GM23338 (cell line): ENCODE data around the gene FOXG1.

ENCODE experiments used
- EZH2 ChIP-seq: fragments of 200-600 bp; sonication (generic); IDR thresholded peaks from one replicate; pipeline ENCODE4 v1.8.0; 2017; ENCODE audit warnings: antibody characterized with exemption, mild to moderate bottlenecking, low read depth; ENCODE audit not compliant: unreplicated experiment
- EZH2phosphoT487 ChIP-seq: fragments of 200-600 bp; sonication (generic); IDR thresholded peaks from one replicate; pipeline ENCODE4 v1.8.1; 2018; ENCODE audit warnings: antibody characterized with exemption; ENCODE audit not compliant: unreplicated experiment
- JUNB ChIP-seq: IDR thresholded peaks from one replicate; pipeline ENCODE4 v1.6.1; 2016; ENCODE audit warnings: antibody characterized with exemption; ENCODE audit not compliant: unreplicated experiment
- NANOG ChIP-seq: IDR thresholded peaks from 2 replicates; pipeline ENCODE4 v1.6.1; 2016; ENCODE audit warnings: antibody characterized with exemption, borderline replicate concordance
- POLR2AphosphoS5 ChIP-seq: IDR thresholded peaks from 2 replicates; pipeline ENCODE4 v1.6.1; 2016; ENCODE audit warnings: antibody characterized with exemption, low read depth
- REST ChIP-seq: IDR thresholded peaks from one replicate; pipeline ENCODE4 v1.6.1; 2018; ENCODE audit warnings: antibody characterized with exemption; ENCODE audit not compliant: unreplicated experiment
- TF ChIP-seq, protein P1 (sequence below), 2 experiments: fragments of 200-600 bp in 1 of 2; sonication (generic) in 1 of 2; conservative IDR thresholded peaks; 2 replicates each; pipeline versions ENCODE4 v1.5.1 to v1.6.1; 2016 to 2017; ENCODE audit warnings: antibody characterized with exemption in 2 of 2, low read depth in 2 of 2, mild to moderate bottlenecking in 2 of 2, moderate library complexity in 1 of 2
- TF ChIP-seq, protein P2 (sequence below): fragments of 250-450 bp; sonication (Bioruptor Pico); IDR thresholded peaks from 2 replicates; pipeline ENCODE4 v1.5.0; 2020; ENCODE audit warnings: mild to moderate bottlenecking, moderate library complexity

DNA sequence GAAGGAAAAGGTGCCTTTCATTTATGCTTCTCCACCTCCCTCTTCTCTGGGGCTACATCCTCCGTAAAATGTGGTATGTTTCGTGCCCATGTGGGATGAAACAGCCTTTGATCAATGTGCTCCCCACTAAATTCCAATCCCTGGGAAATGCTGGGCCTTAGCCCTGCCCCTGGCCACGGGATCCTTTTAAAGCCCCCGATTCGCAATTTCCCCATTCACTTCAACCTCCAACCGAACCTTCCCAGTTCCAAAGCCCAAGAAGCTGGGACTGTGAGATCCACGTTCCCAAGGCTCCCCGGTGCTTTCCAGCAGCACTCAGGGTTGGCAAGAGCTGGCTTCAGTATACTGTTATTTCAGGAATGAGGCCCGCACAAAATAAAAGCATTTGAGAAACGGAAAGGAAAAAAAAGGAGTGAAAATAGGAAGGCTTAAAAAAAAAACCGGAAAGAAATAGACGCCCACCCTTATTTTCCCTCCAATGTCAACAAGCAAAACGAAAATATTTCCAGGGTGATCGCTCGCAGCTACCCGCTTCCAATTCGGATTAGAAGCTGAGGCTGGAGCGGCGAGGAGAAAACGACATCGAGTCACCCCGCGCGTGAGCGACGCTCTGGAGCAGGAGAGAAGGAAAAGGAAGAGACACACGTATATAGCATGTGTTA is 1.3 kb upstream of the FOXG1 start:
- TF ChIP-seq, protein P1, sequence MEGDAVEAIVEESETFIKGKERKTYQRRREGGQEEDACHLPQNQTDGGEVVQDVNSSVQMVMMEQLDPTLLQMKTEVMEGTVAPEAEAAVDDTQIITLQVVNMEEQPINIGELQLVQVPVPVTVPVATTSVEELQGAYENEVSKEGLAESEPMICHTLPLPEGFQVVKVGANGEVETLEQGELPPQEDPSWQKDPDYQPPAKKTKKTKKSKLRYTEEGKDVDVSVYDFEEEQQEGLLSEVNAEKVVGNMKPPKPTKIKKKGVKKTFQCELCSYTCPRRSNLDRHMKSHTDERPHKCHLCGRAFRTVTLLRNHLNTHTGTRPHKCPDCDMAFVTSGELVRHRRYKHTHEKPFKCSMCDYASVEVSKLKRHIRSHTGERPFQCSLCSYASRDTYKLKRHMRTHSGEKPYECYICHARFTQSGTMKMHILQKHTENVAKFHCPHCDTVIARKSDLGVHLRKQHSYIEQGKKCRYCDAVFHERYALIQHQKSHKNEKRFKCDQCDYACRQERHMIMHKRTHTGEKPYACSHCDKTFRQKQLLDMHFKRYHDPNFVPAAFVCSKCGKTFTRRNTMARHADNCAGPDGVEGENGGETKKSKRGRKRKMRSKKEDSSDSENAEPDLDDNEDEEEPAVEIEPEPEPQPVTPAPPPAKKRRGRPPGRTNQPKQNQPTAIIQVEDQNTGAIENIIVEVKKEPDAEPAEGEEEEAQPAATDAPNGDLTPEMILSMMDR (conservative IDR thresholded peaks at IDR 0.05; ENCODE audit: low read depth in 2 of 2) = no peak
- peak; percentile 78 for TF ChIP-seq EZH2
- TF ChIP-seq POLR2AphosphoS5 = no peak
- no peak for TF ChIP-seq EZH2phosphoT487
- TF ChIP-seq, protein P2, sequence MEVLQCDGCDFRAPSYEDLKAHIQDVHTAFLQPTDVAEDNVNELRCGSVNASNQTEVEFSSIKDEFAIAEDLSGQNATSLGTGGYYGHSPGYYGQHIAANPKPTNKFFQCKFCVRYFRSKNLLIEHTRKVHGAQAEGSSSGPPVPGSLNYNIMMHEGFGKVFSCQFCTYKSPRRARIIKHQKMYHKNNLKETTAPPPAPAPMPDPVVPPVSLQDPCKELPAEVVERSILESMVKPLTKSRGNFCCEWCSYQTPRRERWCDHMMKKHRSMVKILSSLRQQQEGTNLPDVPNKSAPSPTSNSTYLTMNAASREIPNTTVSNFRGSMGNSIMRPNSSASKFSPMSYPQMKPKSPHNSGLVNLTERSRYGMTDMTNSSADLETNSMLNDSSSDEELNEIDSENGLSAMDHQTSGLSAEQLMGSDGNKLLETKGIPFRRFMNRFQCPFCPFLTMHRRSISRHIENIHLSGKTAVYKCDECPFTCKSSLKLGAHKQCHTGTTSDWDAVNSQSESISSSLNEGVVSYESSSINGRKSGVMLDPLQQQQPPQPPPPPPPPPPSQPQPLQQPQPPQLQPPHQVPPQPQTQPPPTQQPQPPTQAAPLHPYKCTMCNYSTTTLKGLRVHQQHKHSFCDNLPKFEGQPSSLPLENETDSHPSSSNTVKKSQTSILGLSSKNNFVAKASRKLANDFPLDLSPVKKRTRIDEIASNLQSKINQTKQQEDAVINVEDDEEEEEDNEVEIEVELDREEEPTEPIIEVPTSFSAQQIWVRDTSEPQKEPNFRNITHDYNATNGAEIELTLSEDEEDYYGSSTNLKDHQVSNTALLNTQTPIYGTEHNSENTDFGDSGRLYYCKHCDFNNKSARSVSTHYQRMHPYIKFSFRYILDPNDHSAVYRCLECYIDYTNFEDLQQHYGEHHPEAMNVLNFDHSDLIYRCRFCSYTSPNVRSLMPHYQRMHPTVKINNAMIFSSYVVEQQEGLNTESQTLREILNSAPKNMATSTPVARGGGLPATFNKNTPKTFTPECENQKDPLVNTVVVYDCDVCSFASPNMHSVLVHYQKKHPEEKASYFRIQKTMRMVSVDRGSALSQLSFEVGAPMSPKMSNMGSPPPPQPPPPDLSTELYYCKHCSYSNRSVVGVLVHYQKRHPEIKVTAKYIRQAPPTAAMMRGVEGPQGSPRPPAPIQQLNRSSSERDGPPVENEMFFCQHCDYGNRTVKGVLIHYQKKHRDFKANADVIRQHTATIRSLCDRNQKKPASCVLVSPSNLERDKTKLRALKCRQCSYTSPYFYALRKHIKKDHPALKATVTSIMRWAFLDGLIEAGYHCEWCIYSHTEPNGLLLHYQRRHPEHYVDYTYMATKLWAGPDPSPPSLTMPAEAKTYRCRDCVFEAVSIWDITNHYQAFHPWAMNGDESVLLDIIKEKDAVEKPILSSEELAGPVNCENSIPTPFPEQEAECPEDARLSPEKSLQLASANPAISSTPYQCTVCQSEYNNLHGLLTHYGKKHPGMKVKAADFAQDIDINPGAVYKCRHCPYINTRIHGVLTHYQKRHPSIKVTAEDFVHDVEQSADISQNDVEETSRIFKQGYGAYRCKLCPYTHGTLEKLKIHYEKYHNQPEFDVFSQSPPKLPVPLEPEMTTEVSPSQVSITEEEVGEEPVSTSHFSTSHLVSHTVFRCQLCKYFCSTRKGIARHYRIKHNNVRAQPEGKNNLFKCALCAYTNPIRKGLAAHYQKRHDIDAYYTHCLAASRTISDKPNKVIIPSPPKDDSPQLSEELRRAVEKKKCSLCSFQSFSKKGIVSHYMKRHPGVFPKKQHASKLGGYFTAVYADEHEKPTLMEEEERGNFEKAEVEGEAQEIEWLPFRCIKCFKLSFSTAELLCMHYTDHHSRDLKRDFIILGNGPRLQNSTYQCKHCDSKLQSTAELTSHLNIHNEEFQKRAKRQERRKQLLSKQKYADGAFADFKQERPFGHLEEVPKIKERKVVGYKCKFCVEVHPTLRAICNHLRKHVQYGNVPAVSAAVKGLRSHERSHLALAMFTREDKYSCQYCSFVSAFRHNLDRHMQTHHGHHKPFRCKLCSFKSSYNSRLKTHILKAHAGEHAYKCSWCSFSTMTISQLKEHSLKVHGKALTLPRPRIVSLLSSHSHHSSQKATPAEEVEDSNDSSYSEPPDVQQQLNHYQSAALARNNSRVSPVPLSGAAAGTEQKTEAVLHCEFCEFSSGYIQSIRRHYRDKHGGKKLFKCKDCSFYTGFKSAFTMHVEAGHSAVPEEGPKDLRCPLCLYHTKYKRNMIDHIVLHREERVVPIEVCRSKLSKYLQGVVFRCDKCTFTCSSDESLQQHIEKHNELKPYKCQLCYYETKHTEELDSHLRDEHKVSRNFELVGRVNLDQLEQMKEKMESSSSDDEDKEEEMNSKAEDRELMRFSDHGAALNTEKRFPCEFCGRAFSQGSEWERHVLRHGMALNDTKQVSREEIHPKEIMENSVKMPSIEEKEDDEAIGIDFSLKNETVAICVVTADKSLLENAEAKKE (CRISPR knock-in tag) = no peak
- TF ChIP-seq REST = no peak
- no peak for TF ChIP-seq JUNB
- no peak for TF ChIP-seq NANOG
